HepG2 (cell line): ENCODE measurements around the gene ENTPD6. TPM values are rescaled to one million over a fixed set of nuclear protein-coding genes. Genes with fewer than 3 reads are reported as not detected.

Experiments
- GATA4 ChIP-seq: sonication (generic); IDR thresholded peaks from 2 replicates; pipeline ENCODE4 v1.6.1; 2016; ENCODE audit warnings: antibody characterized with exemption, low read depth, borderline replicate concordance
- GFI1 ChIP-seq: sonication (generic); formaldehyde crosslinking; IDR thresholded peaks from 2 replicates; pipeline ENCODE4 v1.5.0; 2020; ENCODE audit warnings: missing genetic modification reagents, mild to moderate bottlenecking, borderline replicate concordance
- HDAC2 ChIP-seq: sonication (generic); formaldehyde crosslinking; IDR thresholded peaks from 2 replicates; pipeline ENCODE4 v1.4.0; 2020; ENCODE audit warnings: missing genetic modification reagents
- HOXA7 ChIP-seq: sonication (generic); formaldehyde crosslinking; IDR thresholded peaks from 2 replicates; pipeline ENCODE4 v1.8.1; 2022; ENCODE audit warnings: mild to moderate bottlenecking, missing genetic modification reagents, moderate library complexity
- MXI1 ChIP-seq: IDR thresholded peaks from 3 replicates; pipeline ENCODE4 v1.6.1; 2012; ENCODE audit warnings: low read depth, low read length, inconsistent platforms, borderline replicate concordance
- NFE2 ChIP-seq: sonication (generic); formaldehyde crosslinking; IDR thresholded peaks from 2 replicates; pipeline ENCODE4 v1.4.0; 2020; ENCODE audit warnings: missing genetic modification reagents
- NR2C2 ChIP-seq: sonication (generic); formaldehyde crosslinking; IDR thresholded peaks from 2 replicates; pipeline ENCODE4 v1.4.0; 2020; ENCODE audit warnings: missing genetic modification reagents, mild to moderate bottlenecking, moderate library complexity, borderline replicate concordance
- SMAD1 ChIP-seq: sonication (generic); formaldehyde crosslinking; IDR thresholded peaks from 2 replicates; pipeline ENCODE4 v1.4.0; 2020; ENCODE audit warnings: missing genetic modification reagents, low read depth, mild to moderate bottlenecking, borderline replicate concordance
- SMYD3 ChIP-seq: sonication (generic); formaldehyde crosslinking; IDR thresholded peaks from 2 replicates; pipeline ENCODE4 v1.8.1; 2023; ENCODE audit warnings: mild to moderate bottlenecking, missing genetic modification reagents
- TCF12 ChIP-seq, 2 experiments: fragments of 450-650 bp in 1 of 2; sonication (generic) in 1 of 2; formaldehyde crosslinking in 1 of 2; IDR thresholded peaks; 2 replicates each; pipeline versions ENCODE4 v1.6.1 to v1.8.0; 2017 to 2022; ENCODE audit warnings: antibody characterized with exemption in 1 of 2, mild to moderate bottlenecking in 1 of 2, missing genetic modification reagents in 1 of 2, moderate library complexity in 1 of 2
- TRIM24 ChIP-seq: sonication (generic); formaldehyde crosslinking; IDR thresholded peaks from 2 replicates; pipeline ENCODE4 v1.8.0; 2022; ENCODE audit warnings: mild to moderate bottlenecking, missing genetic modification reagents
- YEATS4 ChIP-seq: sonication (generic); formaldehyde crosslinking; IDR thresholded peaks from 2 replicates; pipeline ENCODE4 v1.4.0; 2020; ENCODE audit warnings: missing genetic modification reagents, borderline replicate concordance
- ZFP37 ChIP-seq: sonication (generic); formaldehyde crosslinking; IDR thresholded peaks from 2 replicates; pipeline ENCODE4 v1.4.0; 2020; ENCODE audit warnings: missing genetic modification reagents, borderline replicate concordance
- ZFP62 ChIP-seq: sonication (generic); formaldehyde crosslinking; IDR thresholded peaks from 2 replicates; pipeline ENCODE4 v1.4.0; 2020; ENCODE audit warnings: missing genetic modification reagents
- ZNF605 ChIP-seq: sonication (generic); formaldehyde crosslinking; IDR thresholded peaks from 2 replicates; pipeline ENCODE4 v1.8.0; 2022; ENCODE audit warnings: mild to moderate bottlenecking, missing genetic modification reagents
- polyA plus RNA-seq, 8 experiments: library from polyadenylated mRNA; depleted of rRNA in 3 of 8; stranded (reverse) in 7 of 8; unstranded in 1 of 8; fragments of >200 nt; fragmentation: Illumina TruSeq in 4 of 8; extraction: Trizol in 4 of 8; gene quantifications; 2 replicates each; pipeline versions ENCODE4 v1.2.1 to v1.2.3, GENCODE V29; 2011 to 2016; ENCODE audit warnings: low read depth in 4 of 8, missing spikeins in 1 of 8, mixed read lengths in 1 of 8; ENCODE audit not compliant: insufficient read depth in 1 of 8
- total RNA-seq, 5 experiments: library from RNA; depleted of rRNA; stranded (reverse); fragments of >200 nt; fragmentation: Illumina TruSeq; extraction: Trizol; gene quantifications; 2 replicates each; pipeline ENCODE4 v1.2.3, GENCODE V29; 2016; ENCODE audit warnings: low read depth in 1 of 5
- TF ChIP-seq, protein P1 (sequence below): sonication (generic); formaldehyde crosslinking; IDR thresholded peaks from 2 replicates; pipeline ENCODE4 v1.4.0; 2020; ENCODE audit warnings: missing genetic modification reagents, borderline replicate concordance
- TF ChIP-seq, protein P2 (sequence below): sonication (generic); formaldehyde crosslinking; IDR thresholded peaks from 2 replicates; pipeline ENCODE4 v1.5.0; 2020; ENCODE audit warnings: missing genetic modification reagents
- TF ChIP-seq, protein P3 (sequence below): sonication (generic); formaldehyde crosslinking; IDR thresholded peaks from 2 replicates; pipeline ENCODE4 v1.4.0; 2020; ENCODE audit warnings: low read depth, missing genetic modification reagents

Gene ENTPD6
- total and polyA plus RNA-seq, 2 of the 13 experiments (the other 11 are each of a cell fraction or from before 2014, with no cell fraction given), result 164 to 172 TPM

DNA sequence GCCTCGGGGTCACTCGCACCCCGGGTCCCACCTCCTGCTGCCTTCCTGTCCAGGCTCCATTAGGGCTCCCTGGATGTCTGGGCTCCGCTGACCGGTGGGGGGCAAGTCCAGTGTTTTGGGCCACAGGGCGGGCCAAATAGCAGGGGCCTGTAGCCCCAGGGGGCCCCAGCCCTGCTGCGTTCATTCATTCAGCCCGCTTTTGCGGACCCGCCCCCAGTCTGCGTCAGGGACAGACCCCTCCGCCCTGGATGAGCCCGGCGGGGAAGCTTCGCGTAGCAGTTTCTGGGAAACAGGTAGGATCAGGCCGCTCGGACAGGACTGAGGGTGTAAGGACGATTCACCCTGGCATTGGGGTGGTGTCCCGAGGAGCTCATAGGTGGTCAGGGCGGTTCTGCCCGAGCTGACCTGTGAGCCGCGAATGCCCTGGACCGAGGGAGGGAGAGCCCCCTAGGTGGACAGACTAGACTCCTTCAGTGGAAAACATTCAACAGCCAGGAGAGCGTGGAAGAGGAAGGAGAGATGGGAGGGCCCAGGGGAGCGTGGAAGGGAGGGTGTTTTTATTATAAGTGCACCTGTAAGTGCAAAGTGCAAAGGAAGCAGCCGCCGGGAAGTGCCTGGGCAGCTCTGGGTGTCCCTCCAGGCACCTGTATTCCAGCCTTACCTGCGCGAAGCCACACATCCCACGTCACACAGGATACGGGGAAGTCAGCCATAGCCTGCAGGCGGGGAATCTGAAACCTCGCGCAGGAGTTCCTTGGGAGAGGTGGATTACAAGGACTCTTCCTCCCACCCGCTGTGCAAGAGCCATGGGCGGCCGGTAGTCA lies 662 bp downstream of the ENTPD6 start (continued):
- TF ChIP-seq, protein P1, sequence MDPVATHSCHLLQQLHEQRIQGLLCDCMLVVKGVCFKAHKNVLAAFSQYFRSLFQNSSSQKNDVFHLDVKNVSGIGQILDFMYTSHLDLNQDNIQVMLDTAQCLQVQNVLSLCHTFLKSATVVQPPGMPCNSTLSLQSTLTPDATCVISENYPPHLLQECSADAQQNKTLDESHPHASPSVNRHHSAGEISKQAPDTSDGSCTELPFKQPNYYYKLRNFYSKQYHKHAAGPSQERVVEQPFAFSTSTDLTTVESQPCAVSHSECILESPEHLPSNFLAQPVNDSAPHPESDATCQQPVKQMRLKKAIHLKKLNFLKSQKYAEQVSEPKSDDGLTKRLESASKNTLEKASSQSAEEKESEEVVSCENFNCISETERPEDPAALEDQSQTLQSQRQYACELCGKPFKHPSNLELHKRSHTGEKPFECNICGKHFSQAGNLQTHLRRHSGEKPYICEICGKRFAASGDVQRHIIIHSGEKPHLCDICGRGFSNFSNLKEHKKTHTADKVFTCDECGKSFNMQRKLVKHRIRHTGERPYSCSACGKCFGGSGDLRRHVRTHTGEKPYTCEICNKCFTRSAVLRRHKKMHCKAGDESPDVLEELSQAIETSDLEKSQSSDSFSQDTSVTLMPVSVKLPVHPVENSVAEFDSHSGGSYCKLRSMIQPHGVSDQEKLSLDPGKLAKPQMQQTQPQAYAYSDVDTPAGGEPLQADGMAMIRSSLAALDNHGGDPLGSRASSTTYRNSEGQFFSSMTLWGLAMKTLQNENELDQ, result 0 out of 2 replicates have a peak, but pooled peaks have one; percentile 52
- TF ChIP-seq, protein P2, sequence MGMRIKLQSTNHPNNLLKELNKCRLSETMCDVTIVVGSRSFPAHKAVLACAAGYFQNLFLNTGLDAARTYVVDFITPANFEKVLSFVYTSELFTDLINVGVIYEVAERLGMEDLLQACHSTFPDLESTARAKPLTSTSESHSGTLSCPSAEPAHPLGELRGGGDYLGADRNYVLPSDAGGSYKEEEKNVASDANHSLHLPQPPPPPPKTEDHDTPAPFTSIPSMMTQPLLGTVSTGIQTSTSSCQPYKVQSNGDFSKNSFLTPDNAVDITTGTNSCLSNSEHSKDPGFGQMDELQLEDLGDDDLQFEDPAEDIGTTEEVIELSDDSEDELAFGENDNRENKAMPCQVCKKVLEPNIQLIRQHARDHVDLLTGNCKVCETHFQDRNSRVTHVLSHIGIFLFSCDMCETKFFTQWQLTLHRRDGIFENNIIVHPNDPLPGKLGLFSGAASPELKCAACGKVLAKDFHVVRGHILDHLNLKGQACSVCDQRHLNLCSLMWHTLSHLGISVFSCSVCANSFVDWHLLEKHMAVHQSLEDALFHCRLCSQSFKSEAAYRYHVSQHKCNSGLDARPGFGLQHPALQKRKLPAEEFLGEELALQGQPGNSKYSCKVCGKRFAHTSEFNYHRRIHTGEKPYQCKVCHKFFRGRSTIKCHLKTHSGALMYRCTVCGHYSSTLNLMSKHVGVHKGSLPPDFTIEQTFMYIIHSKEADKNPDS (CRISPR knock-in tag), result 0 out of 2 replicates have a peak, but pooled peaks have one; percentile 2
- TF ChIP-seq ZNF605 (peak; percentile 67; the same call in 1 of the 2 replicates), HDAC2 (CRISPR knock-in tag) (no peak; the same call in none of the 2 replicates), NR2C2 (CRISPR knock-in tag) (peak; percentile 3; the same call in 1 of the 2 replicates), ZFP62 (no peak), ZFP37 (CRISPR knock-in tag) (no peak), MXI1 (no peak), NFE2 (no peak), GATA4 (no peak), GFI1 (CRISPR knock-in tag) (no peak), TRIM24 (CRISPR knock-in tag) (no peak), TCF12 (IDR thresholded peaks at IDR 0.05) (no peak), TCF12 (CRISPR knock-in tag; IDR thresholded peaks at IDR 0.05) (peak; percentile 2; the same call in 1 of the 2 replicates), HOXA7 (no peak; the same call in 1 of the 2 replicates), SMAD1 (CRISPR knock-in tag) (0 out of 2 replicates have a peak, but pooled peaks have one; percentile 54), YEATS4 (CRISPR knock-in tag) (no peak; the same call in 1 of the 2 replicates), SMYD3 (CRISPR knock-in tag) (no peak)
- TF ChIP-seq, protein P3, sequence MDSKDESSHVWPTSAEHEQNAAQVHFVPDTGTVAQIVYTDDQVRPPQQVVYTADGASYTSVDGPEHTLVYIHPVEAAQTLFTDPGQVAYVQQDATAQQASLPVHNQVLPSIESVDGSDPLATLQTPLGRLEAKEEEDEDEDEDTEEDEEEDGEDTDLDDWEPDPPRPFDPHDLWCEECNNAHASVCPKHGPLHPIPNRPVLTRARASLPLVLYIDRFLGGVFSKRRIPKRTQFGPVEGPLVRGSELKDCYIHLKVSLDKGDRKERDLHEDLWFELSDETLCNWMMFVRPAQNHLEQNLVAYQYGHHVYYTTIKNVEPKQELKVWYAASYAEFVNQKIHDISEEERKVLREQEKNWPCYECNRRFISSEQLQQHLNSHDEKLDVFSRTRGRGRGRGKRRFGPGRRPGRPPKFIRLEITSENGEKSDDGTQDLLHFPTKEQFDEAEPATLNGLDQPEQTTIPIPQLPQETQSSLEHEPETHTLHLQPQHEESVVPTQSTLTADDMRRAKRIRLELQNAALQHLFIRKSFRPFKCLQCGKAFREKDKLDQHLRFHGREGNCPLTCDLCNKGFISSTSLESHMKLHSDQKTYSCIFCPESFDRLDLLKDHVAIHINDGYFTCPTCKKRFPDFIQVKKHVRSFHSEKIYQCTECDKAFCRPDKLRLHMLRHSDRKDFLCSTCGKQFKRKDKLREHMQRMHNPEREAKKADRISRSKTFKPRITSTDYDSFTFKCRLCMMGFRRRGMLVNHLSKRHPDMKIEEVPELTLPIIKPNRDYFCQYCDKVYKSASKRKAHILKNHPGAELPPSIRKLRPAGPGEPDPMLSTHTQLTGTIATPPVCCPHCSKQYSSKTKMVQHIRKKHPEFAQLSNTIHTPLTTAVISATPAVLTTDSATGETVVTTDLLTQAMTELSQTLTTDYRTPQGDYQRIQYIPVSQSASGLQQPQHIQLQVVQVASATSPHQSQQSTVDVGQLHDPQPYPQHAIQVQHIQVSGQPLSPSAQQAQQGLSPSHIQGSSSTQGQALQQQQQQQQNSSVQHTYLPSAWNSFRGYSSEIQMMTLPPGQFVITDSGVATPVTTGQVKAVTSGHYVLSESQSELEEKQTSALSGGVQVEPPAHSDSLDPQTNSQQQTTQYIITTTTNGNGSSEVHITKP (CRISPR knock-in tag), result no peak
